H9 (cell line): ENCODE measurements around the gene IGSF10. TPM values are rescaled to one million over a fixed set of nuclear protein-coding genes. Genes with fewer than 3 reads are reported as not detected.

Source experiments
- DNase-seq: peaks from one replicate; pipeline ENCODE4 v3.0.0-alpha.2; 2017
- H2AFZ ChIP-seq: one replicate; pipeline ENCODE4 v1.6.1; 2013; ENCODE audit warnings: mild to moderate bottlenecking, low read length, control low read depth, moderate library complexity
- H2AK5ac ChIP-seq: 2 replicates; pipeline ENCODE4 v1.6.1; 2013; ENCODE audit warnings: low read length, control low read depth, mixed read lengths; ENCODE audit not compliant: insufficient read length
- H2BK120ac ChIP-seq: one replicate; pipeline ENCODE4 v1.6.1; 2013; ENCODE audit warnings: low read depth, mild to moderate bottlenecking, low read length, control low read depth, inconsistent platforms; ENCODE audit not compliant: poor library complexity, severe bottlenecking
- H2BK12ac ChIP-seq: 2 replicates; pipeline ENCODE4 v1.6.1; 2013; ENCODE audit warnings: low read length, control low read depth, mixed read lengths, low read depth; ENCODE audit not compliant: insufficient read length
- H2BK15ac ChIP-seq: 2 replicates; pipeline ENCODE4 v1.6.1; 2013; ENCODE audit warnings: low read depth, low read length, control low read depth
- H2BK20ac ChIP-seq: one replicate; pipeline ENCODE4 v1.6.1; 2013; ENCODE audit warnings: low read depth, mild to moderate bottlenecking, low read length, control low read depth, inconsistent platforms; ENCODE audit not compliant: poor library complexity, severe bottlenecking
- H2BK5ac ChIP-seq: 2 replicates; pipeline ENCODE4 v1.6.1; 2013; ENCODE audit warnings: low read length, control low read depth, mixed read lengths; ENCODE audit not compliant: insufficient read length
- H3K14ac ChIP-seq: 2 replicates; pipeline ENCODE4 v1.6.1; 2013; ENCODE audit warnings: low read length, control low read depth; ENCODE audit not compliant: insufficient read depth
- H3K18ac ChIP-seq: 2 replicates; pipeline ENCODE4 v1.6.1; 2013; ENCODE audit warnings: low read depth, mild to moderate bottlenecking, mixed read lengths, low read length, control low read depth; ENCODE audit not compliant: insufficient read length
- H3K23ac ChIP-seq: 2 replicates; pipeline ENCODE4 v1.6.1; 2013; ENCODE audit warnings: low read length, control low read depth, mixed read lengths, low read depth; ENCODE audit not compliant: insufficient read length
- H3K23me2 ChIP-seq: 2 replicates; pipeline ENCODE4 v1.6.1; 2013; ENCODE audit warnings: low read depth, mild to moderate bottlenecking, mixed read lengths, low read length, control low read depth; ENCODE audit not compliant: insufficient read length, poor library complexity, severe bottlenecking
- H3K27ac ChIP-seq: 2 replicates; pipeline ENCODE4 v1.5.1; 2013; ENCODE audit warnings: low read length, control low read depth, mixed read lengths, low read depth; ENCODE audit not compliant: insufficient read length
- H3K27me3 ChIP-seq: 2 replicates; pipeline ENCODE4 v1.6.1; 2013; ENCODE audit warnings: low read length, control low read depth, inconsistent platforms; ENCODE audit not compliant: insufficient read depth
- H3K4ac ChIP-seq: 2 replicates; pipeline ENCODE4 v1.6.1; 2013; ENCODE audit warnings: low read depth, mild to moderate bottlenecking, control low read depth, inconsistent platforms, low read length, moderate library complexity
- H3K4me1 ChIP-seq: 2 replicates; pipeline ENCODE4 v1.6.1; 2013; ENCODE audit warnings: low read length, control low read depth, inconsistent platforms; ENCODE audit not compliant: insufficient read depth
- H3K4me2 ChIP-seq: 2 replicates; pipeline ENCODE4 v1.6.1; 2013; ENCODE audit warnings: low read length, control low read depth, mixed read lengths; ENCODE audit not compliant: insufficient read length, insufficient read depth
- H3K56ac ChIP-seq: 2 replicates; pipeline ENCODE4 v1.6.1; 2013; ENCODE audit warnings: low read depth, mild to moderate bottlenecking, mixed read lengths, low read length, control low read depth; ENCODE audit not compliant: insufficient read length
- H3K79me1 ChIP-seq: 2 replicates; pipeline ENCODE4 v1.6.1; 2013; ENCODE audit warnings: low read depth, mild to moderate bottlenecking, moderate library complexity, low read length, control low read depth, inconsistent platforms; ENCODE audit not compliant: insufficient read depth, poor library complexity, severe bottlenecking
- H3K79me2 ChIP-seq: 2 replicates; pipeline ENCODE4 v1.6.1; 2013; ENCODE audit warnings: low read length, control low read depth, inconsistent platforms; ENCODE audit not compliant: insufficient read depth
- H3K9ac ChIP-seq: 2 replicates; pipeline ENCODE4 v1.6.1; 2013; ENCODE audit warnings: low read length, control low read depth, mixed read lengths; ENCODE audit not compliant: insufficient read length; ENCODE audit errors: extremely low read depth
- H3K9me3 ChIP-seq: one replicate; pipeline ENCODE4 v1.6.1; 2013; ENCODE audit warnings: low read depth, low read length, inconsistent platforms; ENCODE audit not compliant: control insufficient read depth
- H3T11ph ChIP-seq: one replicate; pipeline ENCODE4 v1.6.1; 2013; ENCODE audit warnings: mild to moderate bottlenecking, low read length, control low read depth, inconsistent platforms
- H4K20me1 ChIP-seq: one replicate; pipeline ENCODE4 v1.6.1; 2013; ENCODE audit not compliant: control insufficient read depth, insufficient read length, insufficient read depth
- H4K5ac ChIP-seq: 2 replicates; pipeline ENCODE4 v1.6.1; 2013; ENCODE audit warnings: low read depth, mild to moderate bottlenecking, mixed read lengths, low read length, control low read depth; ENCODE audit not compliant: insufficient read length
- H4K8ac ChIP-seq: replicated peaks from 2 replicates; pipeline ENCODE4 v1.6.1; 2013; ENCODE audit warnings: low read length, control low read depth, mixed read lengths, low read depth; ENCODE audit not compliant: insufficient read length
- H4K91ac ChIP-seq: 2 replicates; pipeline ENCODE4 v1.6.1; 2013; ENCODE audit warnings: low read depth, mild to moderate bottlenecking, moderate library complexity, mixed read lengths, low read length, control low read depth; ENCODE audit not compliant: insufficient read length
- H3K27ac Mint-ChIP-seq, 3 experiments: 2 replicates in 2 of 3; 3 replicates in 1 of 3; pipeline ENCODE4 v1.8.0; 2020 to 2021; ENCODE audit warnings: mixed read lengths in 3 of 3, mild to moderate bottlenecking in 1 of 3, moderate library complexity in 1 of 3
- H3K27me3 Mint-ChIP-seq: 2 replicates; pipeline ENCODE4 v1.8.0; 2021; ENCODE audit warnings: low read depth, mild to moderate bottlenecking, moderate library complexity, mixed read lengths
- H3K36me3 Mint-ChIP-seq, 3 experiments: 2 replicates in 2 of 3; 3 replicates in 1 of 3; pipeline ENCODE4 v1.8.0; 2020 to 2021; ENCODE audit warnings: low read depth in 3 of 3, mixed read lengths in 3 of 3; ENCODE audit not compliant: insufficient read depth in 1 of 3
- H3K4me1 Mint-ChIP-seq, 2 experiments: 2 replicates each; pipeline ENCODE4 v1.8.0; 2020; ENCODE audit warnings: mixed read lengths in 2 of 2
- H3K4me3 Mint-ChIP-seq, 2 experiments: 2 replicates in 1 of 2; 3 replicates in 1 of 2; pipeline ENCODE4 v1.8.0; 2020 to 2021; ENCODE audit warnings: mild to moderate bottlenecking in 2 of 2, mixed read lengths in 2 of 2, moderate library complexity in 1 of 2
- H3K9me3 Mint-ChIP-seq, 2 experiments: 2 replicates in 1 of 2; 3 replicates in 1 of 2; pipeline ENCODE4 v1.8.0; 2020; ENCODE audit warnings: mild to moderate bottlenecking in 2 of 2, mixed read lengths in 2 of 2, moderate library complexity in 1 of 2
- WGBS: extraction: QIAGEN DNeasy Blood & Tissue Kit; methylation state at CpG from one replicate; pipeline ENCODE4 v1.1.7; 2013; ENCODE audit warnings: missing lambda C conversion rate, low lambda C conversion rate, mixed read lengths; ENCODE audit not compliant: insufficient read length; ENCODE audit errors: extremely low coverage; 5-methylcytosine and 5-hydroxymethylcytosine counted together
- total RNA-seq: library from RNA; stranded (reverse); gene quantifications from 2 replicates; pipeline ENCODE4 v1.2.1, GENCODE V29; 2021
- TF ChIP-seq, protein P1 (sequence below): fragments of 200-600 bp; sonication (generic); conservative IDR thresholded peaks from 3 replicates; pipeline ENCODE4 v1.8.0; 2021; ENCODE audit warnings: antibody characterized with exemption, mild to moderate bottlenecking

Gene IGSF10
- total RNA-seq, 1 experiment from 2014 or later: 0.20 TPM

GRCh38 chr3:151456065-151456464 lies 4.8 kb downstream of the IGSF10 start:
- Mint-ChIP-seq H3K36me3 (no peaks in the 10 kb centered on the region), H3K4me1 (peaks cover 3 to 8% of the 10 kb centered on the region in 2 experiments; a peak in 3 of 4 replicates), H3K27ac (no peak overlapping the region), H3K27me3 (peaks cover 7% of the 10 kb centered on the region), H3K9me3 (no peaks in the 10 kb centered on the region; a peak in 2 of 5 replicates), H3K4me3 (no peak overlapping the region)
- TF ChIP-seq, protein P1, sequence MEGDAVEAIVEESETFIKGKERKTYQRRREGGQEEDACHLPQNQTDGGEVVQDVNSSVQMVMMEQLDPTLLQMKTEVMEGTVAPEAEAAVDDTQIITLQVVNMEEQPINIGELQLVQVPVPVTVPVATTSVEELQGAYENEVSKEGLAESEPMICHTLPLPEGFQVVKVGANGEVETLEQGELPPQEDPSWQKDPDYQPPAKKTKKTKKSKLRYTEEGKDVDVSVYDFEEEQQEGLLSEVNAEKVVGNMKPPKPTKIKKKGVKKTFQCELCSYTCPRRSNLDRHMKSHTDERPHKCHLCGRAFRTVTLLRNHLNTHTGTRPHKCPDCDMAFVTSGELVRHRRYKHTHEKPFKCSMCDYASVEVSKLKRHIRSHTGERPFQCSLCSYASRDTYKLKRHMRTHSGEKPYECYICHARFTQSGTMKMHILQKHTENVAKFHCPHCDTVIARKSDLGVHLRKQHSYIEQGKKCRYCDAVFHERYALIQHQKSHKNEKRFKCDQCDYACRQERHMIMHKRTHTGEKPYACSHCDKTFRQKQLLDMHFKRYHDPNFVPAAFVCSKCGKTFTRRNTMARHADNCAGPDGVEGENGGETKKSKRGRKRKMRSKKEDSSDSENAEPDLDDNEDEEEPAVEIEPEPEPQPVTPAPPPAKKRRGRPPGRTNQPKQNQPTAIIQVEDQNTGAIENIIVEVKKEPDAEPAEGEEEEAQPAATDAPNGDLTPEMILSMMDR: no peak
- DNase-seq: no peak
- no peak overlapping the region for H4K91ac ChIP-seq
- no peak overlapping the region for H2AK5ac ChIP-seq
- no peaks in the 10 kb centered on the region for H3K9me3 ChIP-seq
- no peak overlapping the region for H2BK20ac ChIP-seq
- H2BK12ac ChIP-seq: no peak overlapping the region
- H3K4me2 ChIP-seq: no peak overlapping the region
- H3K4me1 ChIP-seq: no peaks in the 10 kb centered on the region
- H2AFZ ChIP-seq: no peak overlapping the region
- no peak overlapping the region for H3K14ac ChIP-seq
- no CpG with 5 or more reads among the region's 3 CpGs for WGBS
- H4K5ac ChIP-seq: no peak overlapping the region
- H3K9ac ChIP-seq: no peak overlapping the region
- H4K20me1 ChIP-seq: no peaks in the 10 kb centered on the region
- no peak overlapping the region for H3K23ac ChIP-seq
- no peak overlapping the region for H4K8ac ChIP-seq
- H3K56ac ChIP-seq: no peak overlapping the region
- no peak overlapping the region for H2BK5ac ChIP-seq
- H2BK15ac ChIP-seq: no peak overlapping the region
- H3K4ac ChIP-seq: no peak overlapping the region
- no peaks in the 10 kb centered on the region for H3K79me2 ChIP-seq
- no peaks in the 10 kb centered on the region for H3K27me3 ChIP-seq
- H3K79me1 ChIP-seq: no peaks in the 10 kb centered on the region
- no peak overlapping the region for H2BK120ac ChIP-seq
- H3T11ph ChIP-seq: no peak overlapping the region
- H3K27ac ChIP-seq: no peak overlapping the region
- H3K18ac ChIP-seq: no peak overlapping the region
- H3K23me2 ChIP-seq: peaks cover 5% of the 10 kb centered on the region
